HEK293 (cell line): Measurements from ENCODE around the gene GCFC2.

Experiments
- ATF2 ChIP-seq: fragments of 450-650 bp; formaldehyde crosslinking; IDR thresholded peaks from 2 replicates; pipeline ENCODE4 v1.5.1; 2016; ENCODE audit warnings: missing biosample characterization, missing genetic modification characterization, low read depth
- CTCF ChIP-seq: fragments of 450-650 bp; formaldehyde crosslinking; IDR thresholded peaks from 2 replicates; pipeline ENCODE4 v1.5.1; 2016; ENCODE audit warnings: missing biosample characterization, missing genetic modification characterization
- GLIS1 ChIP-seq: fragments of 450-650 bp; formaldehyde crosslinking; IDR thresholded peaks from 2 replicates; pipeline ENCODE4 v1.5.1; 2016; ENCODE audit warnings: missing biosample characterization, missing genetic modification characterization
- KLF1 ChIP-seq: fragments of 450-650 bp; formaldehyde crosslinking; IDR thresholded peaks from 2 replicates; pipeline ENCODE4 v1.5.1; 2016; ENCODE audit warnings: missing biosample characterization, missing genetic modification characterization
- KLF16 ChIP-seq: fragments of 450-650 bp; formaldehyde crosslinking; IDR thresholded peaks from 2 replicates; pipeline ENCODE4 v1.5.1; 2017; ENCODE audit warnings: missing biosample characterization, missing genetic modification characterization
- RBAK ChIP-seq: fragments of 450-650 bp; formaldehyde crosslinking; IDR thresholded peaks from 2 replicates; pipeline ENCODE4 v1.5.1; 2016; ENCODE audit warnings: missing biosample characterization, missing genetic modification characterization
- REST ChIP-seq: fragments of 450-650 bp; formaldehyde crosslinking; IDR thresholded peaks from 2 replicates; pipeline ENCODE4 v1.5.1; 2016; ENCODE audit warnings: missing biosample characterization, missing genetic modification characterization
- TCF7L2 ChIP-seq: IDR thresholded peaks from 2 replicates; pipeline ENCODE4 v1.6.1; 2011; ENCODE audit warnings: low read depth, mild to moderate bottlenecking, inconsistent platforms, low read length, moderate library complexity, borderline replicate concordance
- TRIM28 ChIP-seq: IDR thresholded peaks from 2 replicates; pipeline ENCODE4 v1.6.1; 2011; ENCODE audit warnings: low read length, control low read depth, borderline replicate concordance
- ZBTB1 ChIP-seq: fragments of 450-650 bp; formaldehyde crosslinking; IDR thresholded peaks from 2 replicates; pipeline ENCODE4 v1.5.1; 2016; ENCODE audit warnings: missing biosample characterization, missing genetic modification characterization
- ZNF133 ChIP-seq: fragments of 450-650 bp; formaldehyde crosslinking; IDR thresholded peaks from 2 replicates; pipeline ENCODE4 v1.5.1; 2016; ENCODE audit warnings: missing biosample characterization, missing genetic modification characterization
- ZNF274 ChIP-seq, 2 experiments: fragments of 200-500 bp in 1 of 2; fragments of 450-650 bp in 1 of 2; sonication (Bioruptor generic) in 1 of 2; formaldehyde crosslinking in 1 of 2; IDR thresholded peaks; 2 replicates each; pipeline versions ENCODE4 v1.5.1 to v1.6.1; 2014 to 2016; ENCODE audit warnings: borderline replicate concordance in 1 of 2, inconsistent platforms in 1 of 2, low read length in 1 of 2, missing biosample characterization in 1 of 2, missing genetic modification characterization in 1 of 2
- ZNF585B ChIP-seq: fragments of 450-650 bp; formaldehyde crosslinking; IDR thresholded peaks from 2 replicates; pipeline ENCODE4 v1.5.1; 2016; ENCODE audit warnings: missing biosample characterization, missing genetic modification characterization
- ZNF670 ChIP-seq: fragments of 450-650 bp; formaldehyde crosslinking; IDR thresholded peaks from 2 replicates; pipeline ENCODE4 v1.5.1; 2016; ENCODE audit warnings: missing biosample characterization, missing genetic modification characterization, low read depth

- TF ChIP-seq ZBTB1 (no peak), CTCF (tag by site-specific recombination) (no peak), GLIS1 (tag by site-specific recombination) (no peak), RBAK (tag by site-specific recombination) (no peak), ATF2 (tag by site-specific recombination) (no peak), TRIM28 (no peak), TCF7L2 (no peak), KLF1 (no peak), ZNF274 (IDR thresholded peaks at IDR 0.05; ENCODE audit: low read length) (no peak), ZNF274 (tag by site-specific recombination; IDR thresholded peaks at IDR 0.05; ENCODE audit: borderline replicate concordance) (no peak), KLF16 (tag by site-specific recombination) (no peak), REST (tag by site-specific recombination) (no peak), ZNF133 (tag by site-specific recombination) (no peak), ZNF670 (tag by site-specific recombination) (no peak), ZNF585B (no peak)
These were observed 8.1 kb downstream of the GCFC2 start for GRCh38 chr2:75702593-75702992.
